ENCODE results near the gene SDK2.

Gene SDK2

DNA sequence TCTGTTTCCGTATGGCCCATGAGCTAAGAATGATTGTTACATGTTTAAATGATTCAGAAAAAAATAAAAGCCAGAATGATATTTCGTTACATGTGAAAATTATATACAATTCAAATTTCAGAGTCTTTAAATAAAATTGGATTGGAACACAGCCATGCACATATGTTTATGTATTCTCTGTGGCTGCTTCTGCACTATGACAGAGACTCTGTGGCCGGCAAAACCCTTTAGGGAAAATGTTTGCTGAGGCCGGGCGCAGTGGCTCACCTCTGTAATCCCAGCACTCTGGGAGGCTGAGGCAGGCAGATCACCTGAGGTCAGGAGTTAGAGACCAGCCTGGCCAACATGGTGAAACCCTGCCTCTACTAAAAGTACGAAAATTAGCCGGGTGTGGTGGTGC lies 316.6 kb downstream of the SDK2 start:
- no peak for TF ChIP-seq FOXP2 (optimal IDR thresholded peaks at IDR 0.05; ENCODE audit: borderline replicate concordance, extremely low read depth, extremely low read length, insufficient read depth)
- TF ChIP-seq TAF1 (IDR thresholded peaks at IDR 0.05; ENCODE audit: borderline replicate concordance, insufficient read depth, low read length), result no peak
- TF ChIP-seq POLR2AphosphoS5 (IDR thresholded peaks at IDR 0.05; ENCODE audit: low read depth, low read length), result no peak
- TF ChIP-seq, protein P1, sequence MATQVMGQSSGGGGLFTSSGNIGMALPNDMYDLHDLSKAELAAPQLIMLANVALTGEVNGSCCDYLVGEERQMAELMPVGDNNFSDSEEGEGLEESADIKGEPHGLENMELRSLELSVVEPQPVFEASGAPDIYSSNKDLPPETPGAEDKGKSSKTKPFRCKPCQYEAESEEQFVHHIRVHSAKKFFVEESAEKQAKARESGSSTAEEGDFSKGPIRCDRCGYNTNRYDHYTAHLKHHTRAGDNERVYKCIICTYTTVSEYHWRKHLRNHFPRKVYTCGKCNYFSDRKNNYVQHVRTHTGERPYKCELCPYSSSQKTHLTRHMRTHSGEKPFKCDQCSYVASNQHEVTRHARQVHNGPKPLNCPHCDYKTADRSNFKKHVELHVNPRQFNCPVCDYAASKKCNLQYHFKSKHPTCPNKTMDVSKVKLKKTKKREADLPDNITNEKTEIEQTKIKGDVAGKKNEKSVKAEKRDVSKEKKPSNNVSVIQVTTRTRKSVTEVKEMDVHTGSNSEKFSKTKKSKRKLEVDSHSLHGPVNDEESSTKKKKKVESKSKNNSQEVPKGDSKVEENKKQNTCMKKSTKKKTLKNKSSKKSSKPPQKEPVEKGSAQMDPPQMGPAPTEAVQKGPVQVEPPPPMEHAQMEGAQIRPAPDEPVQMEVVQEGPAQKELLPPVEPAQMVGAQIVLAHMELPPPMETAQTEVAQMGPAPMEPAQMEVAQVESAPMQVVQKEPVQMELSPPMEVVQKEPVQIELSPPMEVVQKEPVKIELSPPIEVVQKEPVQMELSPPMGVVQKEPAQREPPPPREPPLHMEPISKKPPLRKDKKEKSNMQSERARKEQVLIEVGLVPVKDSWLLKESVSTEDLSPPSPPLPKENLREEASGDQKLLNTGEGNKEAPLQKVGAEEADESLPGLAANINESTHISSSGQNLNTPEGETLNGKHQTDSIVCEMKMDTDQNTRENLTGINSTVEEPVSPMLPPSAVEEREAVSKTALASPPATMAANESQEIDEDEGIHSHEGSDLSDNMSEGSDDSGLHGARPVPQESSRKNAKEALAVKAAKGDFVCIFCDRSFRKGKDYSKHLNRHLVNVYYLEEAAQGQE (IDR thresholded peaks at IDR 0.05; ENCODE audit: insufficient read depth in 1 of 2, low read depth in 2 of 2, low read length in 2 of 2), result no peak
- TF ChIP-seq SIN3A (IDR thresholded peaks at IDR 0.05; ENCODE audit: borderline replicate concordance, insufficient read depth, low read length), result no peak

DNA sequence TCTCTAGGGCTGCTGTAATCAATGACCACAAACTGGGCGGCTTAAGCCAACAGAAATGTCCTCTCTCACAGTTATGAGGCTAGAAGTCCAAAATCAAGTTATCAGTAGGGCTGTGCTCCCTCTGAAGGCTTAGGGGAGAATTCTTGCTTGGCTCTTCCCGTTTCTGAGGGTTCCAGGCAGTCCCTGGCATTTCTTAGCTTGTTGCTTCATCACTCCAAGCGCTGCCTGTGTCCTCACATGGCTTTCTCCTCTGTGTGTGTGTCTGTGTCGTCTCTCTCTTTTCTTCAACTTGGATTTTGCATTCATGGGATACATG lies 318.8 kb downstream of the SDK2 start:
- TF ChIP-seq SIN3A (IDR thresholded peaks at IDR 0.05; ENCODE audit: borderline replicate concordance, insufficient read depth, low read length) (no peak), TAF1 (IDR thresholded peaks at IDR 0.05; ENCODE audit: borderline replicate concordance, insufficient read depth, low read length) (no peak), POLR2AphosphoS5 (IDR thresholded peaks at IDR 0.05; ENCODE audit: low read depth, low read length) (no peak), FOXP2 (optimal IDR thresholded peaks at IDR 0.05; ENCODE audit: borderline replicate concordance, extremely low read depth, extremely low read length, insufficient read depth) (no peak)
- TF ChIP-seq, protein P1 (IDR thresholded peaks at IDR 0.05; ENCODE audit: insufficient read depth in 1 of 2, low read depth in 2 of 2, low read length in 2 of 2), result no peak

DNA sequence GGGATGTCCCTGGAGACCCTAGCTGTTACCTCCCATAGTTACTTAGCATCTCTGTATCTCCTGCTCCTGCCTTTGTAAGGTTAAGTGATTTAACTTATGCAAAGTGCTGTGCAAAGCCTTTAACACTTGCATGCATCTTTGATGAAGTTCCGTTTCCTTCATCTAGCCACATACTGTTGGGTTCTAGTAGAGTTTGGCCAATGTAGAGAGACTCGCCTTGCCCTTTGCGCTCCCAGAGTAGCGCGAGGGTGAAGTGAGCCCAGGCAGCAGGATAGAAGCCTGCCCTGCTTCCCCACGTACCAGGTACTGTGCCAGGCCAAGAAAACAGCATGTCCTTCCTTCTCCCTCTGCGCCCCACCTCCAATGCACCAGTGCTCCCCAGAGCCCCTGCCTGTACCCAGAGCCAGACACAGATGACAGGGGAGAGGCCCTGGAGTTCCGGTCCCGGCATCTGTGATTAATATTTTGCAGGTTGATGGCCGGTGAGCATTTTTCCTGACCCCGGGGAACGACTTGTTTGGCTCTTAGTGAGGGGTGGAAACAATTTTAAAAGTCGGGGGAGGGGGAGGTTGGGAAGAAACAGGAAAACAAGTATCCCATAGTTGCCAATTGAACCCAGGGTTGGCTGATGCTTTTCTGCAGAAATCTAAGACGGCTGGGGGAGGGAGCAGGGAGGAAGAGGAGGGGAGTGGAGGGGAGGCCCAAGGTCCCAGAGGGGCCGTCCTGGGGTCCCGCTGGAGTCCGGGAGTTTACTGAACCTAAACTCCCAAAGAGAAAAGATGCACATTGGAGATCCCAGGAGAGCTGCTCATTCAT lies 319.3 kb downstream of the SDK2 start:
- no peak for TF ChIP-seq FOXP2 (optimal IDR thresholded peaks at IDR 0.05; ENCODE audit: borderline replicate concordance, extremely low read depth, extremely low read length, insufficient read depth)
- TF ChIP-seq TAF1 (IDR thresholded peaks at IDR 0.05; ENCODE audit: borderline replicate concordance, insufficient read depth, low read length), result no peak
- TF ChIP-seq, protein P1 (IDR thresholded peaks at IDR 0.05; ENCODE audit: insufficient read depth in 1 of 2, low read depth in 2 of 2, low read length in 2 of 2), result no peak
- no peak for TF ChIP-seq SIN3A (IDR thresholded peaks at IDR 0.05; ENCODE audit: borderline replicate concordance, insufficient read depth, low read length)
- no peak for TF ChIP-seq POLR2AphosphoS5 (IDR thresholded peaks at IDR 0.05; ENCODE audit: low read depth, low read length)

DNA sequence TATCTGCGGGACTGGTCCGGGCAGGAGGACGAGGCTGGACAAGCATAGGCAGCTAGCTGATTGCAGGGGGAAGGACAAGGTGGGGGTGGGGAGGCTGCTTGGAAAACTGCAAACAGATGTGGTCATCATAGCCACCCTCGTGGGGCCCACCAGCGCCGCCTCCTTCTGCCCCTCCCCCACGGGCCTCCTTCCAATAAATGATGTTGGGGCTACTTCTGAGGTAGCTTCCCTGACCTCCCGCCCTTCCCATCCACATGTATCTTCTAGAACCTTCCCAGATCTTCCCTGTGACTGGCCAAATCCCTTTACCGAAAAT lies 320.1 kb downstream of the SDK2 start:
- TF ChIP-seq SIN3A (IDR thresholded peaks at IDR 0.05; ENCODE audit: borderline replicate concordance, insufficient read depth, low read length), result no peak
- TF ChIP-seq TAF1 (IDR thresholded peaks at IDR 0.05; ENCODE audit: borderline replicate concordance, insufficient read depth, low read length), result no peak
- TF ChIP-seq POLR2AphosphoS5 (IDR thresholded peaks at IDR 0.05; ENCODE audit: low read depth, low read length), result no peak
- TF ChIP-seq, protein P1 (IDR thresholded peaks at IDR 0.05; ENCODE audit: insufficient read depth in 1 of 2, low read depth in 2 of 2, low read length in 2 of 2), result no peak
- no peak for TF ChIP-seq FOXP2 (optimal IDR thresholded peaks at IDR 0.05; ENCODE audit: borderline replicate concordance, extremely low read depth, extremely low read length, insufficient read depth)
